Suprapubic skin (tissue), 4 donors: ENCODE results near the gene LRP8. TPM values are rescaled to one million over a fixed set of nuclear protein-coding genes. Genes with fewer than 3 reads are reported as not detected.
"Not testable (repeated sequence)": the region's sequence is repeated elsewhere in the genome, so short reads cannot be mapped to it uniquely, and the experiment has no call there.

ENCODE experiments used
- DNase-seq, 2 donors: peaks; one replicate each; pipeline ENCODE4 v3.0.0-alpha.2; 2019; ENCODE audit warnings: low spot score in 2 of 2
- H3K27ac ChIP-seq: fragments of 200-600 bp; sonication (generic); one replicate; pipeline ENCODE4 v1.5.1; 2019
- H3K27me3 ChIP-seq: fragments of 200-600 bp; sonication (generic); one replicate; pipeline ENCODE4 v1.5.1; 2019
- H3K36me3 ChIP-seq: fragments of 200-600 bp; sonication (generic); one replicate; pipeline ENCODE4 v1.5.1; 2019
- H3K4me1 ChIP-seq: fragments of 200-600 bp; sonication (generic); one replicate; pipeline ENCODE4 v1.5.1; 2019
- H3K4me3 ChIP-seq: fragments of 200-600 bp; sonication (generic); one replicate; pipeline ENCODE4 v1.5.1; 2019; ENCODE audit warnings: mild to moderate bottlenecking
- H3K9me3 ChIP-seq: fragments of 200-600 bp; sonication (generic); one replicate; pipeline ENCODE4 v1.5.1; 2019
- EP300 ChIP-seq: sonication (generic); formaldehyde crosslinking; IDR thresholded peaks from one replicate; pipeline ENCODE4 v1.6.1; 2017; ENCODE audit warnings: antibody characterized with exemption
- POLR2A ChIP-seq, 2 donors: fragments of 450-650 bp; IDR thresholded peaks; one replicate each; pipeline ENCODE4 v1.6.1; 2017; ENCODE audit warnings: antibody characterized with exemption in 2 of 2, mild to moderate bottlenecking in 2 of 2, moderate library complexity in 2 of 2
- POLR2AphosphoS5 ChIP-seq, 3 donors: sonication (generic); formaldehyde crosslinking; IDR thresholded peaks; one replicate each; pipeline ENCODE4 v1.6.1; 2017; ENCODE audit warnings: antibody characterized with exemption in 3 of 3
- WGBS: methylation state at CpG from one replicate; pipeline ENCODE4 v1.1.5; 2018; 5-methylcytosine and 5-hydroxymethylcytosine counted together
- total RNA-seq, 4 donors: library from RNA; depleted of rRNA; stranded (reverse); fragments of >200 nt; gene quantifications; one replicate each; pipeline ENCODE4 v1.1.0, GENCODE V29; 2016
- TF ChIP-seq, protein P1 (sequence below), 2 donors: fragments of 200-600 bp in 1 of 2; fragments of 450-650 bp in 1 of 2; sonication (generic) in 1 of 2; IDR thresholded peaks; one replicate each; pipeline ENCODE4 v1.5.1; 2016 to 2019; ENCODE audit warnings: antibody characterized with exemption in 2 of 2, mild to moderate bottlenecking in 1 of 2, moderate library complexity in 1 of 2

LRP8 gene
- total RNA-seq, 4 donors from 2014 or later, result 2.8 to 11.8 (median 4.1) TPM

DNA sequence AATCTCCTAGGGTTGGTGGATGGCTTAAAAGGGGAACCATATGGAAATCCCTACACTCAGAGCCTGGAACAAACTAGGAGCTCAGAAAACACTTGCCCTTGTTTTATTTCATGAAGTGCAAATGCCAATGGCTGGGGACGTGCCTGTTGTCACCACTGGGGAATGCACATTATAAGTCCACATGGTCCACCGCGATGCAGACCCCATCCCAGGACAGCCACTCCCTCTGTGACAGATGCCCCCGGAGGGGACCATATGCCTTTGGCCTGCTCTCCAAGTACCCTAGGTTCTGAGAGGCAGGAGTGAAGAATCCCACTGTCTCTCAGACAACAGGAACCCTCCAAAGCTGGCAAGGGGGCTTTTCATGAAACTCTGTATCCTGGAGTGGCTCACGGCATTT, 42.3 kb downstream of the LRP8 start:
- no peaks in the 10 kb centered on the region for H3K27me3 ChIP-seq
- no peak for TF ChIP-seq POLR2AphosphoS5 (IDR thresholded peaks at IDR 0.05)
- TF ChIP-seq EP300, result no peak
- no peak for TF ChIP-seq POLR2A (IDR thresholded peaks at IDR 0.05)
- TF ChIP-seq, protein P1, sequence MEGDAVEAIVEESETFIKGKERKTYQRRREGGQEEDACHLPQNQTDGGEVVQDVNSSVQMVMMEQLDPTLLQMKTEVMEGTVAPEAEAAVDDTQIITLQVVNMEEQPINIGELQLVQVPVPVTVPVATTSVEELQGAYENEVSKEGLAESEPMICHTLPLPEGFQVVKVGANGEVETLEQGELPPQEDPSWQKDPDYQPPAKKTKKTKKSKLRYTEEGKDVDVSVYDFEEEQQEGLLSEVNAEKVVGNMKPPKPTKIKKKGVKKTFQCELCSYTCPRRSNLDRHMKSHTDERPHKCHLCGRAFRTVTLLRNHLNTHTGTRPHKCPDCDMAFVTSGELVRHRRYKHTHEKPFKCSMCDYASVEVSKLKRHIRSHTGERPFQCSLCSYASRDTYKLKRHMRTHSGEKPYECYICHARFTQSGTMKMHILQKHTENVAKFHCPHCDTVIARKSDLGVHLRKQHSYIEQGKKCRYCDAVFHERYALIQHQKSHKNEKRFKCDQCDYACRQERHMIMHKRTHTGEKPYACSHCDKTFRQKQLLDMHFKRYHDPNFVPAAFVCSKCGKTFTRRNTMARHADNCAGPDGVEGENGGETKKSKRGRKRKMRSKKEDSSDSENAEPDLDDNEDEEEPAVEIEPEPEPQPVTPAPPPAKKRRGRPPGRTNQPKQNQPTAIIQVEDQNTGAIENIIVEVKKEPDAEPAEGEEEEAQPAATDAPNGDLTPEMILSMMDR (IDR thresholded peaks at IDR 0.05), result no peak
- no peak for DNase-seq
- H3K4me1 ChIP-seq, result no peaks in the 10 kb centered on the region
- no peaks in the 10 kb centered on the region for H3K36me3 ChIP-seq
- H3K27ac ChIP-seq, result no peak overlapping the region
- H3K9me3 ChIP-seq, result no peaks in the 10 kb centered on the region
- H3K4me3 ChIP-seq, result no peak overlapping the region
- WGBS, result 75% methylated on average over 2 of the region's 5 CpGs

DNA sequence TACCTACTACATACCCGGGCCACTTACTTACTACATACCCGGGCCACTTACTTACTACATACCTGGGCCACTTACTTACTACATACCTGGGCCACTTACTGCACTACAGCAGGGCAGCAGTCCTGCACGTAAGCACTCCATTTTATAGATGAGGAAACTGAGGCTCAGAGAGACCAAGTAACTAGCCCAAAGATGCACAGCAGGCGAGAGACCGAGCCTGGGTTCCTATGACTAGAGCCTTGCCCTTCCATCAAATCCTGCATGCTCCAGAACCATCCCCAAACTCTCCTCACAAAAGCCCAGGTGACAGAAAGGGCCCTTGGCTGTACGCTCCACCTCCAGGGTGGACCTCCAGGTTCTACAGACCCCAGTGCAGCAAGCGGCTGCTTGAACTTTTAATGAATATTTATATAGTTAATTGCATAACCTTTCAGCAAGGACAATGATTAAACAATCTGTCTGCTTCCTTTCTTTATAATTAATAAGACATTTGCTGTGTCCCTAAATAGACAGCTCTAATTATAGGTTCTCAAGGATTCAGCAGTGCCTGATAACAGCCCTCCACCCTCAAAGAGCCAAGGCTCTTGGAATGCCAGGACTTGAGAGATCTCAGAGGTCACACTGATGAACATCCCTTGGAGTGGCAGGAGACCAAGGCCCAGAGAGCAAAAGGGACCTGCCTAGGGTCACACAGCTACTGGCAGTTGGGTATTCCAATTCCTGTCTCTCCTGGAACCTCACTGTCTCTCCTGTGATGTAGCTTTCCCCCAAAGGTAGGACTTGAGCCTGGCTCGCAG, 43.4 kb downstream of the LRP8 start:
- Histone ChIP-seq H3K4me1 (no peaks in the 10 kb centered on the region), H3K9me3 (no peaks in the 10 kb centered on the region), H3K4me3 (no peak overlapping the region), H3K36me3 (no peaks in the 10 kb centered on the region), H3K27me3 (no peaks in the 10 kb centered on the region), H3K27ac (no peak overlapping the region)
- no peak for TF ChIP-seq POLR2AphosphoS5 (IDR thresholded peaks at IDR 0.05)
- no peak for TF ChIP-seq EP300
- no peak for TF ChIP-seq POLR2A (IDR thresholded peaks at IDR 0.05)
- TF ChIP-seq, protein P1 (IDR thresholded peaks at IDR 0.05), result no peak
- 91% methylated on average over 8 of the region's 8 CpGs for WGBS
- no peak for DNase-seq

DNA sequence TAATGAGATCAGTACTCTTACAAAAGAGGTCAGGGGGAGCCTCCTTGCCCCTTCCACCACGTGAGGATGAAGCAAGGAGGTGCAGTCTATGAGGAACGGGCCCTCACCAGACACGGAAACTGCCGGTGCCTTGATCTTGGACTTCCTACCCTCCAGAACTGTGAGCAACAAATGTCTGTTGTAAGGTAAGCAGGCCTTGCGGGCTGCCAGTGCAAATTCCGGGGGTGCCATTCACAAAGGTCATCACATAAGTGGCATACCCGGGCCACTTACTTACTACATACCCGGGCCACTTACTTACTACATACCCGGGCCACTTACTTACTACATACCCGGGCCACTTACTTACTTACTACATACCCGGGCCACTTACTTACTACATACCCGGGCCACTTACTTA, 44.7 kb downstream of the LRP8 start:
- WGBS, result 94% methylated on average over 12 of the region's 12 CpGs
- H3K27me3 ChIP-seq, DNase-seq, H3K27ac ChIP-seq, H3K9me3 ChIP-seq, H3K4me3 ChIP-seq, H3K36me3 ChIP-seq, H3K4me1 ChIP-seq: not testable (repeated sequence)

DNA sequence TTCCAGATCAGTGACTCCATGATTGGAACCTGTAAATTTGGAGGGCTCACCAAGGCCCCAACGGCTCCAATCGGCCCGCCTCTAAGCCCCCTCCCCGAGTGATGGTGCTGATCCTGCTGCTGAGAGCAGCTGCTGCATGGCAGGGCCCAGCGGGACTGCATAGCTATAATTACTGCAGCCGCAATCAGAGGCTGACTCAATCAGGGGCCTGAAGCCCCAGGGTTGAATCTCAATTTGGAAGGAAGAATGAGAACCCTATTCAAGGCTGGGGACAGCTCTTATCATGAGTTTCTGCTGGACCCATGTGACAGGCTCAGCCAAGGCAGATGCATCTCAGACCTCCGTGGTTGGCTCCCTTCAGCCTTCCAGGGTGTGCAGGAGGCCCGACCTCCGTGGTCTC, 46.7 kb downstream of the LRP8 start:
- Histone ChIP-seq H3K27me3 (peaks cover 3% of the 10 kb centered on the region), H3K9me3 (no peaks in the 10 kb centered on the region), H3K27ac (no peak overlapping the region), H3K4me3 (no peak overlapping the region), H3K36me3 (no peaks in the 10 kb centered on the region), H3K4me1 (no peaks in the 10 kb centered on the region)
- 90% methylated on average over 6 of the region's 9 CpGs for WGBS
- TF ChIP-seq POLR2A (IDR thresholded peaks at IDR 0.05) (no peak), EP300 (no peak), POLR2AphosphoS5 (IDR thresholded peaks at IDR 0.05) (no peak)
- TF ChIP-seq, protein P1 (IDR thresholded peaks at IDR 0.05), result no peak
- no peak for DNase-seq

DNA sequence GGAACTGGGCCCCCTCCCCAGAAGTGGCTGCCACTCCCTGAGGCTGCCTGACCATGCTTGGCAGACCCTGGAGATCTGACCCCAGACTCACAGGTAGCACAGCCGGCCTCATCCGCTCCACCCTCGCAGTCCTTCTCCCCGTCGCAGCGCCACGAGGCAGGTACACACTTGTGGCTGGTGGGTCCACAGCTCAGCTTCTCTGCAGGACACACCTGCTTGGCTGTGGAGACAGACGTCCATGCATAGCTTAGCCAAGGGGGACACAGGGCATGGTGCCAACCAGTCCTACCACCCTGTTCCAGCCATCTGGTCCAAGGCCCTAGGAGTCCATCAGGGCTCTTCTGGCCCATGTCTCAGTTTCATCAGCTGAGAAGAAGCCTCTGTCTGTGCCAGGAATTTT, 47.4 kb downstream of the LRP8 start:
- Histone ChIP-seq H3K27me3 (peaks cover 3% of the 10 kb centered on the region), H3K9me3 (no peaks in the 10 kb centered on the region), H3K4me1 (no peaks in the 10 kb centered on the region), H3K27ac (no peak overlapping the region), H3K36me3 (no peaks in the 10 kb centered on the region), H3K4me3 (no peak overlapping the region)
- DNase-seq, result no peak
- WGBS, result 93% methylated on average over 8 of the region's 8 CpGs
- no peak for TF ChIP-seq POLR2A (IDR thresholded peaks at IDR 0.05)
- TF ChIP-seq, protein P1 (IDR thresholded peaks at IDR 0.05), result no peak
- no peak for TF ChIP-seq EP300
- no peak for TF ChIP-seq POLR2AphosphoS5 (IDR thresholded peaks at IDR 0.05)
